ENCODE results near the gene SGPP2.
A peak's percentile ranks its signal among the peaks of the same experiment; 100 is the strongest.
"Not testable (repeated sequence)": the region's sequence is repeated elsewhere in the genome, so short reads cannot be mapped to it uniquely, and the experiment has no call there.

SGPP2 gene, protein sequence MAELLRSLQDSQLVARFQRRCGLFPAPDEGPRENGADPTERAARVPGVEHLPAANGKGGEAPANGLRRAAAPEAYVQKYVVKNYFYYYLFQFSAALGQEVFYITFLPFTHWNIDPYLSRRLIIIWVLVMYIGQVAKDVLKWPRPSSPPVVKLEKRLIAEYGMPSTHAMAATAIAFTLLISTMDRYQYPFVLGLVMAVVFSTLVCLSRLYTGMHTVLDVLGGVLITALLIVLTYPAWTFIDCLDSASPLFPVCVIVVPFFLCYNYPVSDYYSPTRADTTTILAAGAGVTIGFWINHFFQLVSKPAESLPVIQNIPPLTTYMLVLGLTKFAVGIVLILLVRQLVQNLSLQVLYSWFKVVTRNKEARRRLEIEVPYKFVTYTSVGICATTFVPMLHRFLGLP

GRCh38 chr2:222424276-222424728 is at the start of gene SGPP2:
Gene SGPP2, plus strand, starts transcription at chr2:222424543. Its CDS starts 60 bp downstream, at chr2:222424603.
- DNase-seq (ENCODE audit: low read depth), result no peak

GRCh38 chr2:222375798-222376197 is 48.5 kb upstream of the SGPP2 start:
- no peak for DNase-seq (ENCODE audit: low read depth)

GRCh38 chr2:222380456-222380855 is 43.9 kb upstream of the SGPP2 start:
- DNase-seq (ENCODE audit: low read depth), result no peak

DNA sequence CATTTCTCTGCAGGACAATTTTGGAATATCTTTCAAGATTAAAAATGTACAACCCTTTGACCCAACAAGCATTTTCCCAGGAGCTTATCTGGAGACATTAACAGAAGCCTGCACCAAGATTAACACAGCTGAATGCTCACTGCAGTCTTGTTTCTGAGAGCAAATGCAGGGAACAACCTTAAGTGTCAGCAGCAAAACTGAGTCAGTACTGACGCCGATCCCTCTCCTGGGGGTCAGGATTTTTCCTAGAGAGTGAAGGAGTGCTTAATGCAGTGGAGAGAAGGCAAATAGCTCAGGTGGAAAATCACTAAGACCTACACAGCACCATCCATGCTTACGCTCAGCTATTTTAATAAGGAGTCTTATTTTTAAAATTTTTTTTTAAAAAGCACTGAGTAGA is 42.8 kb upstream of the SGPP2 start:
- no peak for DNase-seq (ENCODE audit: low read depth)

DNA sequence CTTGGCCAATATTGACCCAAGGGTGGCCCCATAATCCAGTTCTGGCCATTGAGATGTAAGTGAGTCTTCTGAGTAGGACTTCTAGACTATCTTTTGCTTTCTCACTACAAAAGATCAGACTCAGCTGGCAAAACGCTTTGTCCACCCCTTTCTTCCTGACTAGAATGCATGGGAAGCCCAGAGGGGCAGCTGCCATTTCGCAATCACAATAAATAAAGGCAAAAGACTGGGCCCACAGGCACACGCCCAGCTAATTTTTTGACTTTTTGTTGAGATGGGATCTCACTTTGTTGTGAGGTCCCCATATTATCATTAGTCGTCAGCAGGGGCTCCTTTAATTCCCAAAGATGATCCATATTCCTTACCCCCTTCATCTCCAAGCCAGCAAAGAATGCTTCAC is 41.1 kb upstream of the SGPP2 start:
- no peak for DNase-seq (ENCODE audit: low read depth)

DNA sequence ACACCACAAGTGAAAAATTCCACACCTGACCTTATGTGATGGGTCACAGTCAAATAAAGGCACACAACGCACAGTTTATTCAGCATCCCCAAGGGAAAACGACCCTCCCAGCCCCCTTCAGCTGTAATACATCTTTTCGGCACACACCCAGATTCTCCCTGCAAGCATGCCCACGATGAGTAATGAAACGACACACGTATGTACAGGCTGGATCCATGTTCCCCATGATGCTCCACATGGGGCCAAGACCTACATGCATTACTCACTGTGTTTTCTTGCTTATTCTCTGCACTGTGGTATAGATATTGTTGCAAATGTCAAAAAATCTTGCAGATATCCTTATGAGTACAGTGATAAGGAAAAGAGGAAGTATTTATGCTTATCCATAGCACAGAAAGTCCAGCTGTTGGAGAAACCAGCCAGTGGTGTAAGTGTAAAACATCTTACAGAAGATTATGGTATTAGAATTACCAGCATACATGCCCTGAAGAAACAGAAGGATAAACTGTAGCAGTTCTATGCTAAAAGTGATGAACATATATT is 32.5 kb upstream of the SGPP2 start:
- no peak for DNase-seq (ENCODE audit: low read depth)

DNA sequence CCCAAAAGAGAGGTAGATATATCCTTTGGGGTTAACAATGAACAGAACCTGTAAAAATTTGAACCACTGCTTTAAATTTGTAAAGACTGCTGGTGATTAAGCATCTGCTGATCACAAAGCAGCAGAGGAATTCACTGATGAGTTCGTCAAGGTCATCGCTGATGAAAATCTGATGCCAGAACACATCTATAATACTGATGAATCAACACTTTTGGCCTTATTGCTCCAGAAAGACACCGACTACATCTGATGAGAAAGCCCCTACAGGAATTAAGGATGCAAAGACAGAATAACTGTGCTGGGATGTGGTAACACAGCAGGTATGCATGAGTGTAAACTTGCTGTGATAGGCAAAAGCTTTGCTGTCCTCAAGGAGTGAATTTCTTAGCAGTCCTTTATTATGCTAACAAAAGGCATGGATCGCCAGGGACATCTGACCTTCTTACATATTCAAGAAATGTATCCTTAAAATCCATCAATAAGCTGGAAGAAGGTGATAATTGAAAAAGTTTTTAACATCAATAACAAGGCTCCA is 30.5 kb upstream of the SGPP2 start:
- no peak for DNase-seq (ENCODE audit: low read depth)

- DNase-seq (ENCODE audit: low read depth), result peak; percentile 1
Observed at GRCh38 chr2:222398446-222398885, 25.9 kb upstream of the SGPP2 start.

DNA sequence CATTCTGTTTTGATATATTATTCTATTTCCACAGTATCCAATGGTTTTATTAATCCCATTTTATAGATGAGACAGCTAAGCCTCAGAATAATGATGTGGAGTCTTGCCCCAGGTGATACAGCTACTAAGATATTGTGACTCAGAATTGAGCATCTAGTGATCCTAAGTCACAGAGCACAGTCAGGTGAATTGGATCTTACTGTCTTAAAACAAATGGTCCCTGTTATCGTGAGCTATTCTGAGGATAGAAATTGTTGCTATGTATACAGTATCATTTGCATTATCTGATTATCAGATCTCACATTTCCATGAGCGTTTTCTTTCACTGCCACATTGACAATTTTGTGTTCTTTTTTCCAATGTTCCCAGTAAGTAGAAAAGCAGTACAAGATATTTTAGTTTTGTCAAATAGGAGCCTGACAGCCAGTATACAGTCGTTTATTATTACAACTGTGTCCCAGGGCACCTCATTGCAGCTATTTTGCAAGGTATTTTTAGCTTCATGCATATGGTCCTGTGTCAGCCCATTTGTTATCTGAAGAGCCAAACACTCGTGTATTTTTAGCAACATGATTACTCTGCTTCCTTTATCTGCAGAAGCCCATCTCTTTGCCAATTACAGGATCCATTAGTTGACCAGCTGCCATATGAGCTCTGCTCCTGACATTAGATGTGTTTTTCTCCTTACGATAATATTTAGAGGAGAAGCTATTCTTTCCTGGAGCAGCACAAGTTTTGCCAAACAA is 25.1 kb upstream of the SGPP2 start:
- no peak for DNase-seq (ENCODE audit: low read depth)

DNA sequence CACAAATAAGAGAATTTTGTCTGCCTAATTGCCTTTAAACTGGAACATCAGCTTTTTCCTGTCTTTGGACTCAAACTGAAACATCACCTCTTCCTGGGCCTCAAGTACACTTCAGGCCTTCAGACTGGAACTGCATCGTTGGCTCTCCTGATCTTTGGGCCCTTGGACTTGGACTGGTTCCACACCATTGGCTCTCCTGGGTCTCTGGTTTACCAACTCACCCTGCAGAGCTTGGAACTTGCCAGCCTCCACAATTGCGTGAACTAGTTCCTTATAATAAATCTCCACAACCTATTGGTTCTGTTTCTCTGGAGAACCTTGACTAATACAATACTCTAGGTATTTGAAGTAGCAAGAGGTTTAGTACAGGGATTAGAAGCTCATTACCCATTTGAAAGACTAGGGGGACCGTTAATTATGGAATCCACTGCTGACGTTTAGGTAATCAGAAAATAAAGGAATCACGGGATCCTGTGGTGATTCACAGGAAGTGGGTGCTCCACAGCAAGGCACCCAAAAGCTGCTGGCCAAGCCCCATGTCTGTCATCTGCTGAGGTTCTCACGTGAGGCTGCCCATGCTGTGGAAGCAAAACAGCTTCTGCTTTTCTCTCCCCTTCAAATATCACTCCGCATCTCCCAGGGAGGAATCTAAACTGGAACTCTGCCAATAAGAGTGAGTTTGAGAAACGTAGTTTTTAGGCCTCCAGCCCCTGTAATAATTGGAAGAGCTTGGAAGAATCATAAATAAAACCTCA is 20.0 kb upstream of the SGPP2 start:
- no peak for DNase-seq (ENCODE audit: low read depth)

DNA sequence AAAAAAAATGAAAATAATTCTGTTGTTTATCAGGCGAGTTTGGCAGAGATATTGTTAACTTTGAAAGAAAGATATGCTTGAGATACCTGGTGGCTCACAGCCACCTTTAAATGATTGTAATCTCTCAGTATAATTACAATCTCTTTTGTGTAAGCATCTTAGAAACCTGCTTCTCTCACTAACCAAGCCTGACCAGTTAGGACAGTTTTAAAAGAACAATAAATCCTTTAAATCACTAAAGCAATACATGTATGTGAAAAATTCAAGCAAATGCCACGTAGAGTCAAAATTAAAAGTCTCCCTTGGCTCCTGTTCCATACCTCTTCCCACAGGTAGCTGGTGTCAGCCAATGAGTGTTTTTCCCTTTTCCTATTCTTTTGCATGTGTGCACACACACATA is 15.7 kb upstream of the SGPP2 start:
- DNase-seq (ENCODE audit: low read depth), result no peak

DNA sequence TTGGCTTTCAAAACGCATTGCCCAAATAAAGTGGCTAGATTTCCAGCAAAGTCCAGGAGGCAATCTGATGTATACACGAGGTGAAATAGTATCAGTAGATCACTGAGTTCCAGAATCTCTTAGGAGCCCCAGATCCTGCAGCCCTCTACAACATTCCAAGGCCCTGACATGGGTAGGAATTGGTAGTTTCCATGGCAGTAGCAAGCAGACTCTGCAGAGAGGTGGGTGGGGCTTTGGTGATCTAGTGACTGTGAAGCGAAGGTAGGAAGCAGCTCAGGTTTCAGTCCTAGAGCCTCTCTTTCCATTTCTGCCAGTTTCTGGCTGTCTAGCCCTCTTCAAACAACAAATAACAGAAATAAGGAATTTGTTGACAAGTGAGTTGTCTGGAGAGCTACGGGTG is 13.8 kb upstream of the SGPP2 start:
- DNase-seq (ENCODE audit: low read depth), result no peak

- DNase-seq (ENCODE audit: low read depth), result not testable (repeated sequence)
Observed at GRCh38 chr2:222412334-222412733, 12.0 kb upstream of the SGPP2 start.

GRCh38 chr2:222413295-222413911 is 10.9 kb upstream of the SGPP2 start:
- no peak for DNase-seq (ENCODE audit: low read depth)

DNA sequence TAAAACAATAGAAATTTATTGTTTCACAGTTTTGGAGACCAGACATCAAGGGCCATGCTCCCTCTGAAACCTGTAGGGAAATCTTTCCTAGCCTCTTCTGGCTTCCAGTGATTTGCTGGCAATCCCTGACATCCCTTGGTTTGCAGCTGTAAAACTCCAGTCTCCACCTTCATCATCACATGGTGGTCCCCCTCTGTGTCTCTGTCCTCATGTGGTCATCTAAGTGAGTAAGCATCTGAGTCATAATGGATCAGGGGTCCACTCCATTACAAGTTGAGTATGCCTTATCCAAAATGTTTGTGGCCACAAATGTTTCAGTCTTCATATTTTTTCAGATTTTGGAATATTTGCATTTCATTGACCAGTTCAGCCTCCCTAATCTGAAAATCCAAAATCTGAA is 5.6 kb upstream of the SGPP2 start:
- no peak for DNase-seq (ENCODE audit: low read depth)

- DNase-seq (ENCODE audit: low read depth), result no peak
Observed at GRCh38 chr2:222420508-222420907, 3.8 kb upstream of the SGPP2 start.

- no peak for DNase-seq (ENCODE audit: low read depth)
Observed at GRCh38 chr2:222421626-222422025, 2.7 kb upstream of the SGPP2 start.

DNA sequence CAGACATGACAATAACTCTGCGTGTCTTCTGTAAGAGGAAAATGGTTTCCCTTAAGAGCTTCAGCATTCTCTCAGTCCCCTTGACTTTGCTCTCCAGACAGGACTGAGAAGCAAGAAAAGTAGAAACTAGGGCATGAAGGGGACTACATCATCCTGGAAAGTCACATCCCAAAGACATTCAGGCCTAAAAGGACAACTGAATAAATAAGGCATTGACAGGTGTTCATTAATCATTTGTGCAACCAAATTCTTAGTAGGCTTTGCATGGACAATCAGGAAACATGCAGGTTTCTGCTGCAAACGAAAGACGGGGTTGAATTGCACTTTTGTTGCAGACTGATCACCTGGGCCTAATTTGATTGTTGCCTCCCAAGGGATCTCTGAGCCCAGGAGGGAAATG is 1.2 kb upstream of the SGPP2 start:
- no peak for DNase-seq (ENCODE audit: low read depth)

DNA sequence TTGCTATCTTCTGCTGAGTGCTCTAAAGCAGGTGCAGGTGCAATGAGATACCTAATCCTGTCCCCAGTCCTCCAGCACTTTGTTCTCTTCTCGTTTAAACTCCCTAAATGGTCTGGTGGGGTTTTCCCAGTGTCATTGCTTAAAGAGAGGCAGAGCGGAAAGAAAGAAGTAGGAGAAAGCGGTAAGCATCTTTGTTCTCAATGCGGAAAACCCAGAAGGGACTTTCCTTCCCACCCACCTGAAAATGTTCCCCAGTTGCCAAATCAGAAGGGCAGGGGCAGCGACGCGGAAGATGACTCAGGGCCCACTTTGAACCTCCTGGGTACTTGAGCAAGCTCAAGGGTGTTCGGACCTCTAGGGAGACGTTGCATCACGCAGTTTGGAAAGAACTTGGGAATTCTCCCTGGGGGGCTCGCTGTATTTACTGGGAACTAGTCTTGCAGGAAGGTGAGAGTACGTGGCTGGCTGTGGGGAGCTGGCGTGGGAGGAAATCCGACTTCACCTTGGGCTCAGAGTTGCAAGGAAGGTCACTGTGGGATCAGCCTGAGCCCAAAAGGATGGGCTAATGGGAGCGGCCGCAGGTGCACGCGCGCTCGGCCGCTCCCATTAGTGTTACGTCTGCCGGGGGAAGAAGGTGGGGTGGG is 589 bp upstream of the SGPP2 start:
- DNase-seq (ENCODE audit: low read depth), result no peak

- no peak for DNase-seq (ENCODE audit: low read depth)
Observed at GRCh38 chr2:222424729-222425671, 657 bp downstream of the SGPP2 start.

All from EH (cell line).